HepG2 (cell line): ENCODE data around the gene SOAT2. TPM values are rescaled to one million over a fixed set of nuclear protein-coding genes. Genes with fewer than 3 reads are reported as not detected.
A peak's percentile ranks its signal among the peaks of the same experiment; 100 is the strongest.

Experiments
- AKAP8 ChIP-seq: sonication (generic); formaldehyde crosslinking; IDR thresholded peaks from 2 replicates; pipeline ENCODE4 v1.5.1; 2020; ENCODE audit warnings: mild to moderate bottlenecking, missing genetic modification reagents
- ATRX ChIP-seq: sonication (generic); formaldehyde crosslinking; IDR thresholded peaks from 2 replicates; pipeline ENCODE4 v1.4.0; 2020; ENCODE audit warnings: missing genetic modification reagents, borderline replicate concordance
- GABPB1 ChIP-seq: IDR thresholded peaks from 2 replicates; pipeline ENCODE4 v1.6.1; 2016; ENCODE audit warnings: mild to moderate bottlenecking, missing genetic modification reagents, moderate library complexity, missing compliant biosample characterization
- HCFC1 ChIP-seq: fragments of 150-350 bp; IDR thresholded peaks from 2 replicates; pipeline ENCODE4 v1.6.1; 2014; ENCODE audit warnings: low read depth, low read length
- NR2F2 ChIP-seq: IDR thresholded peaks from 2 replicates; pipeline ENCODE4 v1.6.1; 2012; ENCODE audit warnings: low read depth, inconsistent platforms, borderline replicate concordance
- RFX5 ChIP-seq: IDR thresholded peaks from 2 replicates; pipeline ENCODE4 v1.6.1; 2011; ENCODE audit warnings: low read depth, low read length, improper control_type of control experiment
- SMAD3 ChIP-seq: sonication (generic); formaldehyde crosslinking; IDR thresholded peaks from 2 replicates; pipeline ENCODE4 v1.4.0; 2020; ENCODE audit warnings: missing genetic modification reagents
- SYNCRIP ChIP-seq: fragments of 200-400 bp; formaldehyde crosslinking; IDR thresholded peaks from 2 replicates; pipeline ENCODE4 v1.6.1; 2018; ENCODE audit warnings: mild to moderate bottlenecking, low read depth, low read length; ENCODE audit not compliant: insufficient read depth
- ZNF20 ChIP-seq: sonication (generic); formaldehyde crosslinking; IDR thresholded peaks from 2 replicates; pipeline ENCODE4 v1.4.0; 2020; ENCODE audit warnings: mild to moderate bottlenecking, moderate library complexity, missing genetic modification reagents
- ZNF768 ChIP-seq: sonication (generic); formaldehyde crosslinking; IDR thresholded peaks from 2 replicates; pipeline ENCODE4 v1.4.0; 2020; ENCODE audit warnings: missing genetic modification reagents
- ZNF83 ChIP-seq: sonication (generic); formaldehyde crosslinking; IDR thresholded peaks from 2 replicates; pipeline ENCODE4 v1.4.0; 2020; ENCODE audit warnings: missing genetic modification reagents, mild to moderate bottlenecking, borderline replicate concordance
- ZSCAN22 ChIP-seq: sonication (generic); formaldehyde crosslinking; IDR thresholded peaks from 2 replicates; pipeline ENCODE4 v1.4.0; 2020; ENCODE audit warnings: mild to moderate bottlenecking, missing genetic modification reagents
- polyA plus RNA-seq, 8 experiments: library from polyadenylated mRNA; depleted of rRNA in 3 of 8; stranded (reverse) in 7 of 8; unstranded in 1 of 8; fragments of >200 nt; fragmentation: Illumina TruSeq in 4 of 8; extraction: Trizol in 4 of 8; gene quantifications; 2 replicates each; pipeline versions ENCODE4 v1.2.1 to v1.2.3, GENCODE V29; 2011 to 2016; ENCODE audit warnings: low read depth in 4 of 8, missing spikeins in 1 of 8, mixed read lengths in 1 of 8; ENCODE audit not compliant: insufficient read depth in 1 of 8
- total RNA-seq, 5 experiments: library from RNA; depleted of rRNA; stranded (reverse); fragments of >200 nt; fragmentation: Illumina TruSeq; extraction: Trizol; gene quantifications; 2 replicates each; pipeline ENCODE4 v1.2.3, GENCODE V29; 2016; ENCODE audit warnings: low read depth in 1 of 5
- TF ChIP-seq, protein P1 (sequence below): sonication (generic); formaldehyde crosslinking; IDR thresholded peaks from 2 replicates; pipeline ENCODE4 v1.4.0; 2020; ENCODE audit warnings: missing genetic modification reagents, mild to moderate bottlenecking, borderline replicate concordance
- TF ChIP-seq, protein P2 (sequence below): sonication (generic); formaldehyde crosslinking; IDR thresholded peaks from 2 replicates; pipeline ENCODE4 v1.5.0; 2020; ENCODE audit warnings: mild to moderate bottlenecking, missing genetic modification reagents
- TF ChIP-seq, protein P3 (sequence below): sonication (generic); formaldehyde crosslinking; IDR thresholded peaks from 2 replicates; pipeline ENCODE4 v1.5.0; 2020; ENCODE audit warnings: missing genetic modification reagents
- TF ChIP-seq, protein P4 (sequence below): sonication (generic); formaldehyde crosslinking; IDR thresholded peaks from 2 replicates; pipeline ENCODE4 v1.4.0; 2020; ENCODE audit warnings: missing genetic modification reagents
- TF ChIP-seq, protein P5 (sequence below): sonication (generic); formaldehyde crosslinking; IDR thresholded peaks from 2 replicates; pipeline ENCODE4 v1.5.1; 2020; ENCODE audit warnings: mild to moderate bottlenecking, missing genetic modification reagents

SOAT2 gene
- total and polyA plus RNA-seq, 2 of the 13 experiments (the other 11 are each of a cell fraction or from before 2014, with no cell fraction given) = 14.9 to 108 TPM

DNA sequence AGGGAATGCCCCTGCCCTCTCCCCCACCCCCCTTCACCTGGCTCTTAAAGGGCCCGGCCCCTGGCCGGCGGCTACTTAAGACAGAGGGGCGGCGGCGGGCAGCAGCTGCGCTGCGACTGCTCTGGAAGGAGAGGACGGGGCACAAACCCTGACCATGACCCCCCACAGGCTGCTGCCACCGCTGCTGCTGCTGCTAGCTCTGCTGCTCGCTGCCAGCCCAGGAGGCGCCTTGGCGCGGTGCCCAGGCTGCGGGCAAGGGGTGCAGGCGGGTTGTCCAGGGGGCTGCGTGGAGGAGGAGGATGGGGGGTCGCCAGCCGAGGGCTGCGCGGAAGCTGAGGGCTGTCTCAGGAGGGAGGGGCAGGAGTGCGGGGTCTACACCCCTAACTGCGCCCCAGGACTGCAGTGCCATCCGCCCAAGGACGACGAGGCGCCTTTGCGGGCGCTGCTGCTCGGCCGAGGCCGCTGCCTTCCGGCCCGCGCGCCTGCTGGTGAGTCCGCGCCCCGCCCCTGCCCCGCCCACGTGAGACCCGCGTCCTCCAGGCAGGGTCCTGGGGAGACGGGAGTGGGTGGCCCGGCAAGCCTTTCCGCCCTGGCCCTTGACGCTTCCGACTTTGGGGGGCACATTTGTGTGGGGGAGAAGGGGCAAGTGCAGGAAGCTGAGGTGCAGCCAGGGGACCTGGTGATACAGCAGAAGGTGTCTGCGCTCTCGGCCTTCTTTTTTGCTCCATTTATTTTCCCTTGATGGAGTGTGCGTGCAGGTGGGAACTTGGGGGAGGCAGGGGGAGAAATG lies 5.5 kb upstream of the SOAT2 start, which contains the start of gene IGFBP6 (continued):
- TF ChIP-seq RFX5 = no peak
- TF ChIP-seq, protein P1, sequence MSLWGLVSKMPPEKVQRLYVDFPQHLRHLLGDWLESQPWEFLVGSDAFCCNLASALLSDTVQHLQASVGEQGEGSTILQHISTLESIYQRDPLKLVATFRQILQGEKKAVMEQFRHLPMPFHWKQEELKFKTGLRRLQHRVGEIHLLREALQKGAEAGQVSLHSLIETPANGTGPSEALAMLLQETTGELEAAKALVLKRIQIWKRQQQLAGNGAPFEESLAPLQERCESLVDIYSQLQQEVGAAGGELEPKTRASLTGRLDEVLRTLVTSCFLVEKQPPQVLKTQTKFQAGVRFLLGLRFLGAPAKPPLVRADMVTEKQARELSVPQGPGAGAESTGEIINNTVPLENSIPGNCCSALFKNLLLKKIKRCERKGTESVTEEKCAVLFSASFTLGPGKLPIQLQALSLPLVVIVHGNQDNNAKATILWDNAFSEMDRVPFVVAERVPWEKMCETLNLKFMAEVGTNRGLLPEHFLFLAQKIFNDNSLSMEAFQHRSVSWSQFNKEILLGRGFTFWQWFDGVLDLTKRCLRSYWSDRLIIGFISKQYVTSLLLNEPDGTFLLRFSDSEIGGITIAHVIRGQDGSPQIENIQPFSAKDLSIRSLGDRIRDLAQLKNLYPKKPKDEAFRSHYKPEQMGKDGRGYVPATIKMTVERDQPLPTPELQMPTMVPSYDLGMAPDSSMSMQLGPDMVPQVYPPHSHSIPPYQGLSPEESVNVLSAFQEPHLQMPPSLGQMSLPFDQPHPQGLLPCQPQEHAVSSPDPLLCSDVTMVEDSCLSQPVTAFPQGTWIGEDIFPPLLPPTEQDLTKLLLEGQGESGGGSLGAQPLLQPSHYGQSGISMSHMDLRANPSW (CRISPR knock-in tag) = no peak
- TF ChIP-seq SYNCRIP = no peak
- TF ChIP-seq, protein P2, sequence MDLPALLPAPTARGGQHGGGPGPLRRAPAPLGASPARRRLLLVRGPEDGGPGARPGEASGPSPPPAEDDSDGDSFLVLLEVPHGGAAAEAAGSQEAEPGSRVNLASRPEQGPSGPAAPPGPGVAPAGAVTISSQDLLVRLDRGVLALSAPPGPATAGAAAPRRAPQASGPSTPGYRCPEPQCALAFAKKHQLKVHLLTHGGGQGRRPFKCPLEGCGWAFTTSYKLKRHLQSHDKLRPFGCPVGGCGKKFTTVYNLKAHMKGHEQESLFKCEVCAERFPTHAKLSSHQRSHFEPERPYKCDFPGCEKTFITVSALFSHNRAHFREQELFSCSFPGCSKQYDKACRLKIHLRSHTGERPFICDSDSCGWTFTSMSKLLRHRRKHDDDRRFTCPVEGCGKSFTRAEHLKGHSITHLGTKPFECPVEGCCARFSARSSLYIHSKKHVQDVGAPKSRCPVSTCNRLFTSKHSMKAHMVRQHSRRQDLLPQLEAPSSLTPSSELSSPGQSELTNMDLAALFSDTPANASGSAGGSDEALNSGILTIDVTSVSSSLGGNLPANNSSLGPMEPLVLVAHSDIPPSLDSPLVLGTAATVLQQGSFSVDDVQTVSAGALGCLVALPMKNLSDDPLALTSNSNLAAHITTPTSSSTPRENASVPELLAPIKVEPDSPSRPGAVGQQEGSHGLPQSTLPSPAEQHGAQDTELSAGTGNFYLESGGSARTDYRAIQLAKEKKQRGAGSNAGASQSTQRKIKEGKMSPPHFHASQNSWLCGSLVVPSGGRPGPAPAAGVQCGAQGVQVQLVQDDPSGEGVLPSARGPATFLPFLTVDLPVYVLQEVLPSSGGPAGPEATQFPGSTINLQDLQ (CRISPR knock-in tag) = no peak
- peak; percentile 53; the same call in 1 of the 2 replicates for TF ChIP-seq AKAP8
- TF ChIP-seq, protein P3, sequence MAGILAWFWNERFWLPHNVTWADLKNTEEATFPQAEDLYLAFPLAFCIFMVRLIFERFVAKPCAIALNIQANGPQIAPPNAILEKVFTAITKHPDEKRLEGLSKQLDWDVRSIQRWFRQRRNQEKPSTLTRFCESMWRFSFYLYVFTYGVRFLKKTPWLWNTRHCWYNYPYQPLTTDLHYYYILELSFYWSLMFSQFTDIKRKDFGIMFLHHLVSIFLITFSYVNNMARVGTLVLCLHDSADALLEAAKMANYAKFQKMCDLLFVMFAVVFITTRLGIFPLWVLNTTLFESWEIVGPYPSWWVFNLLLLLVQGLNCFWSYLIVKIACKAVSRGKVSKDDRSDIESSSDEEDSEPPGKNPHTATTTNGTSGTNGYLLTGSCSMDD (CRISPR knock-in tag) = no peak
- no peak for TF ChIP-seq NR2F2
- TF ChIP-seq, protein P4, sequence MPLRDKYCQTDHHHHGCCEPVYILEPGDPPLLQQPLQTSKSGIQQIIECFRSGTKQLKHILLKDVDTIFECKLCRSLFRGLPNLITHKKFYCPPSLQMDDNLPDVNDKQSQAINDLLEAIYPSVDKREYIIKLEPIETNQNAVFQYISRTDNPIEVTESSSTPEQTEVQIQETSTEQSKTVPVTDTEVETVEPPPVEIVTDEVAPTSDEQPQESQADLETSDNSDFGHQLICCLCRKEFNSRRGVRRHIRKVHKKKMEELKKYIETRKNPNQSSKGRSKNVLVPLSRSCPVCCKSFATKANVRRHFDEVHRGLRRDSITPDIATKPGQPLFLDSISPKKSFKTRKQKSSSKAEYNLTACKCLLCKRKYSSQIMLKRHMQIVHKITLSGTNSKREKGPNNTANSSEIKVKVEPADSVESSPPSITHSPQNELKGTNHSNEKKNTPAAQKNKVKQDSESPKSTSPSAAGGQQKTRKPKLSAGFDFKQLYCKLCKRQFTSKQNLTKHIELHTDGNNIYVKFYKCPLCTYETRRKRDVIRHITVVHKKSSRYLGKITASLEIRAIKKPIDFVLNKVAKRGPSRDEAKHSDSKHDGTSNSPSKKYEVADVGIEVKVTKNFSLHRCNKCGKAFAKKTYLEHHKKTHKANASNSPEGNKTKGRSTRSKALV = 0 out of 2 replicates have a peak, but pooled peaks have one; percentile 29
- peak; percentile 73; the same call in 1 of the 2 replicates for TF ChIP-seq GABPB1 (CRISPR knock-in tag)
- TF ChIP-seq, protein P5, sequence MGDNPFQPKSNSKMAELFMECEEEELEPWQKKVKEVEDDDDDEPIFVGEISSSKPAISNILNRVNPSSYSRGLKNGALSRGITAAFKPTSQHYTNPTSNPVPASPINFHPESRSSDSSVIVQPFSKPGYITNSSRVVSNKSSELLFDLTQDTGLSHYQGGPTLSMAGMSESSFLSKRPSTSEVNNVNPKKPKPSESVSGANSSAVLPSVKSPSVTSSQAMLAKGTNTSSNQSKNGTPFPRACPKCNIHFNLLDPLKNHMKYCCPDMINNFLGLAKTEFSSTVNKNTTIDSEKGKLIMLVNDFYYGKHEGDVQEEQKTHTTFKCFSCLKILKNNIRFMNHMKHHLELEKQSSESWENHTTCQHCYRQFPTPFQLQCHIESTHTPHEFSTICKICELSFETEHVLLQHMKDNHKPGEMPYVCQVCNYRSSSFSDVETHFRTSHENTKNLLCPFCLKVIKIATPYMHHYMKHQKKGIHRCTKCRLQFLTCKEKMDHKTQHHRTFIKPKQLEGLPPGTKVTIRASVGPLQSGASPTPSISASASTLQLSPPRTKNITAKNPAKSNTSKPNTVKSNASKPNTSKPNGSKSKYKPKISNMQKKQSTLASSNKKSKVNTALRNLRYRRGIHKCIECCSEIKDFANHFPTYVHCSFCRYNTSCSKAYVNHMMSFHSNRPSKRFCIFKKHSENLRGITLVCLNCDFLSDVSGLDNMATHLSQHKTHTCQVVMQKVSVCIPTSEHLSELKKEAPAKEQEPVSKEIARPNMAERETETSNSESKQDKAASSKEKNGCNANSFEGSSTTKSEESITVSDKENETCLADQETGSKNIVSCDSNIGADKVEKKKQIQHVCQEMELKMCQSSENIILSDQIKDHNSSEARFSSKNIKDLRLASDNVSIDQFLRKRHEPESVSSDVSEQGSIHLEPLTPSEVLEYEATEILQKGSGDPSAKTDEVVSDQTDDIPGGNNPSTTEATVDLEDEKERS (CRISPR knock-in tag) = no peak
- TF ChIP-seq HCFC1 = no peak
- no peak for TF ChIP-seq SMAD3 (CRISPR knock-in tag)
- TF ChIP-seq ATRX (CRISPR knock-in tag) = no peak
- peak; percentile 21; the same call in 1 of the 2 replicates for TF ChIP-seq ZNF768 (CRISPR knock-in tag)
- no peak for TF ChIP-seq ZNF20 (CRISPR knock-in tag)
- TF ChIP-seq ZNF83 (CRISPR knock-in tag) = peak; percentile 38; the same call in 1 of the 2 replicates
- no peak for TF ChIP-seq ZSCAN22
